ENCODE measurements around the gene ANKRD31.

DNA sequence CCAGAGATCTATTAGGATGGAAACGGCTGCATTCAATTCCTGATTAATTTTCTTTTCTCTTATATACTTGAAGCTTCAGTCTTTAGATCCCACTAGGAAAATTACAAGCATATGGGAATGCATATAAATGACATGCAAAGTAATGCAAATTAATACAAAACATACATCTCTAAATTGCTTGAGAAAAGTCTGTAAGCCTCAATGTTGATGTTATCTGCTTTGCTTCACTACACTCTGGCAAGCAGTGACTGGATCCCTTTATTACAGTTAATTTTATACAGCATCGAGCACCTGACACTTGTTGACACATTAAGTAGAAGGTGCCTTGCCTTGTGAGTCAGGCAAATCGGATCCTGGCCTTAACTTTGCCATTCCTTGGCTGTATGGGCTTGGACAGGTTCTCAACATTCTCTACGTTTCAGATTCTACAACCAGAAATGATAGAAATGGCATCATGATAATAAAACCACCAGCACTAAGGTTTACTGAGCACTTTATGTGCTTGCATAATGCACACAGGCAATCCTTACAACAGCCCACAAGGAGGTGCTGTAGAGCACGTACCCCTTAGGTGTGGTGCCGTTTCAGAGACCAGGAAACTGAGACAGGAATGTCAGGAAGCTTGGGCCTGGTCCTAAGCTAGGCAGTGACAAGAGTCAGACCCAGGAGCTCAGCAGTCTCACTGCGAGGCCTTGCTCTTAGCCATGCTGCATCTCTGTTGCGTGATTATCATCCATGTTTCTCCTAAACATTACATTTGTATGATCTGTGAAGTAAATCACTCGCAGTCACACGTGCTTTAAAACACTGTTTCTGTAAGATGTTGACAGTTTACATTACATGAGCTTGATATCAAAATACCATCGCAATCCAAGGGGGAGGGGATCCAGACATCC, 187.0 kb downstream of the ANKRD31 start:
- TF ChIP-seq, protein P1, sequence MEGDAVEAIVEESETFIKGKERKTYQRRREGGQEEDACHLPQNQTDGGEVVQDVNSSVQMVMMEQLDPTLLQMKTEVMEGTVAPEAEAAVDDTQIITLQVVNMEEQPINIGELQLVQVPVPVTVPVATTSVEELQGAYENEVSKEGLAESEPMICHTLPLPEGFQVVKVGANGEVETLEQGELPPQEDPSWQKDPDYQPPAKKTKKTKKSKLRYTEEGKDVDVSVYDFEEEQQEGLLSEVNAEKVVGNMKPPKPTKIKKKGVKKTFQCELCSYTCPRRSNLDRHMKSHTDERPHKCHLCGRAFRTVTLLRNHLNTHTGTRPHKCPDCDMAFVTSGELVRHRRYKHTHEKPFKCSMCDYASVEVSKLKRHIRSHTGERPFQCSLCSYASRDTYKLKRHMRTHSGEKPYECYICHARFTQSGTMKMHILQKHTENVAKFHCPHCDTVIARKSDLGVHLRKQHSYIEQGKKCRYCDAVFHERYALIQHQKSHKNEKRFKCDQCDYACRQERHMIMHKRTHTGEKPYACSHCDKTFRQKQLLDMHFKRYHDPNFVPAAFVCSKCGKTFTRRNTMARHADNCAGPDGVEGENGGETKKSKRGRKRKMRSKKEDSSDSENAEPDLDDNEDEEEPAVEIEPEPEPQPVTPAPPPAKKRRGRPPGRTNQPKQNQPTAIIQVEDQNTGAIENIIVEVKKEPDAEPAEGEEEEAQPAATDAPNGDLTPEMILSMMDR (conservative IDR thresholded peaks at IDR 0.05; ENCODE audit: low read length) = peak; percentile 82
- TF ChIP-seq EZH2phosphoT487 (IDR thresholded peaks at IDR 0.05; ENCODE audit: borderline replicate concordance, low read depth, low read length) = no peak
